H7 (cell line): ENCODE measurements around the gene ZNF236. TPM values are rescaled to one million over a fixed set of nuclear protein-coding genes. Genes with fewer than 3 reads are reported as not detected.
"Not testable (repeated sequence)": the region's sequence is repeated elsewhere in the genome, so short reads cannot be mapped to it uniquely, and the experiment has no call there.

ENCODE experiments used
- DNase-seq: peaks from one replicate; pipeline ENCODE4 v3.0.0; 2012
- H3K27me3 ChIP-seq: 2 replicates; pipeline ENCODE4 v1.6.0; 2011; ENCODE audit warnings: mild to moderate bottlenecking, low read length; ENCODE audit not compliant: control insufficient read depth, insufficient read depth
- H3K36me3 ChIP-seq: replicated peaks from 2 replicates; pipeline ENCODE4 v1.5.1; 2011; ENCODE audit warnings: low read length; ENCODE audit not compliant: control insufficient read depth, insufficient read depth
- H3K4me3 ChIP-seq: 2 replicates; pipeline ENCODE4 v1.5.1; 2011; ENCODE audit warnings: low read depth, mild to moderate bottlenecking, control low read depth, low read length, moderate library complexity; ENCODE audit not compliant: insufficient read depth
- total RNA-seq: library from RNA; depleted of rRNA; stranded (reverse); fragments of >200 nt; shearing (Covaris generic); gene quantifications from 2 replicates; pipeline ENCODE4 v1.2.3, GENCODE V29; 2014; rRNA removed

Gene ZNF236
- total RNA-seq: 9.1 and 12.0 TPM in 2 replicates

DNA sequence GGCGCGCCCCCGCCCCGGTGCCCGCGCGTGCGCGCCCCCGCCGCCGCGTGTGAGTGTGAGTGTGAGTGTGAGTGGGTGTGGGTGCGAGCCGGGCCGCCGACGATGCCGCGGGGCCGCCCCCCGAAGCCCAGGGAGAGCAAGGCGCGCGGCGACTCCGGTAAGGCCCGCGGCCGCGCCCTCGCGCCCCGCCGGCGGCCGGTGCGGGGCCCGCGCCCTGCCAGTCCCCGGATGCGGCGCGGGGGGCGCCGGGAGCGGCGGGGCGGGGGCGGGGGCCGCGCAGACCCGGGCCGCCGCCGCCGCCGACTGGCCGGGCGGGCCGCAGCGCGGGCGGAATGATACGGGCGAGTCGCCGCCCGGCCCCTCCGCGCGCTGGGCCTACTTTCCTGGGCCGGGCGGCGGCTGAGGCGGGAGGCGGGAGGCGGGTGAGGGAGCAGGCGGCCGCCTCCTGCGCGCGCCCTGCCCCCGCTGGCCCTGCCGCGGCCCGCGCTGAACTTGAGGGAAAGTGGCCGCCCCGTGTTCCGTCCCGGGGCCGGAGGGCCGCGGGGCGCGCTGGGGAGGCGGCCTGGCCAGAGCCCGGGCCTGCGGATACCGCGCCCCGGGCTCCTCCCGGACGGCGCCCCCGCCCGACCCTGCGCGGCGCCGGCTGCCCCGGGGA is at the start of gene ZNF236:
Gene ZNF236 (plus strand): TSS at position 52 of the 655 bp plus-strand sequence. CDS start 51 bp downstream, at position 103.
- H3K4me3 ChIP-seq: peak within 1 kb of the TSS; percentile 96

DNA sequence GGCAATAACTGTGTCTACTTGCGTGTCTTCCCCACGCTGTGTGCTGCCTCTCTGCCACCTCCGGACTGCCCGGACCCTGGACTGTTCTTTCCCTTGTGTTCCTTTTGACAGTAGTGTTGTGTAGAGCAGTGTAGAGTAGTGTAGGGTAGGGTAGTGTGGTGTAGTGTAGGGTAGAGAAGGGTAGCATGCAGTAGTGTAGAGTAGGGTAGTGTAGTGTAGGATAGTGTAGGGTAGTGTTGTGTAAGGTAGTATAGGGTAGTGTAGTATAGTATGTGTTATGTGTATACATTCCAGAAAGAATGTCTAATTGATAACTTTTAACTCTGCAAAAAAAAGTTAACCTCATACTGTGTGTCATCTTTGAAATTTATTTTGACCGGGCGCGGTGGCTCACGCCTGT is 49.7 kb upstream of the ZNF236 start:
- no peaks in the 10 kb centered on the region for H3K36me3 ChIP-seq
- H3K27me3 ChIP-seq: no peaks in the 10 kb centered on the region
- no peak for DNase-seq
- no peak overlapping the region for H3K4me3 ChIP-seq

More for the DNA sequence above, at the start of gene ZNF236:
- Histone ChIP-seq H3K36me3 (no peaks in the 10 kb centered on the region), H3K27me3 (no peaks in the 10 kb centered on the region)
- DNase-seq: peak; percentile 97

DNA sequence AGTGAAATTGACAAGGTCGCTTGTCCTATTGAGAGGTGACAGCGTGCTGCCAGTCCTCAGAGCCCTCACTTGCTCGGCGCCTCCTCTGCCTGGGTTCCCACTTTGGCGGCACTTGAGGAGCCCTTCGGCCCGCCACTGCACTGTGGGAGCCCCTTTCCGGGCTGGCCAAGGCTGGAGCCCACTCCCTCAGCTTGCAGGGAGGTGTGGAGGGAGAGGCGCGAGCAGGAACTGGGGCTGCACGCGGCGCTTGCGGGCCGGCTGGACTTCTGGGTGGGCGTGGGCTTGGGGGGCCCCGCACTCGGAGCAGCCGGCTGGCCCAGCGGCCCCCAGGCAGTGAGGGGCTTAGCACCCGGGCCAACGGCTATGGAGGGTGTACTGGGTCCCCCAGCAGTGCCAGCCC is 45.3 kb upstream of the ZNF236 start:
- H3K4me3 ChIP-seq, H3K36me3 ChIP-seq, H3K27me3 ChIP-seq, DNase-seq: not testable (repeated sequence)

DNA sequence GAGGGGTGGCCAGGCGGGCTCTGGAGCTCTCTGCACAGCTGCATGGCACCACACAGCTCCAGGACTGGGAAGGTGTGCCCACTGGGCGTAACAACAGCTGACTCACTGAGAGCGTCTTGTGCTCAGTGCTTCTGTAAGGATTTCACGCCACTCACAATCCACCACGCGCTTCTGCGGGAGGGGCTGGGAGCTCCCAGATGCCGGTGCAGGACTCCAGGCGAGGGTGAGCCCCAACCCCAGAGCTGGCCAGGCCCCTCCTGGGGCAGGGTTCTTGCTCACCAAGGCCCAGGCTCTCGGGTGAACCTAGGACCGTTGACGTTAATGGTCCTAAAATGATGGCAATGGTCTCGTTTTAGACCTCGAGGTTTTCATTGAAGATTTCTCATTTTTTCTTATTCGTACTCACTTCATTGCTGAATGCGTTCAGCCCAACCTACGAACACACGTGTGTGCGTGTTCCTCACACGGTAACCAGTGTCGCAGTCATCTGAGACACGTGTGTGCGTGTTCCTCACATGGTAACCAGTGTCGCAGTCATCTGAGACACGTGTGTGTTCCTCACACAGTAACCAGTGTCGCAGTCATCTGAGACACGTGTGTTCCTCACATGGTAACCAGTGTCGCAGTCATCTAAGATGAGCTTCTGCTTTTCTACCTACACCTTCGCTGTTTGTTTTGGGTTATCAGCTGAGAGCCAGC is 38.4 kb upstream of the ZNF236 start:
- H3K4me3 ChIP-seq: no peak overlapping the region
- no peaks in the 10 kb centered on the region for H3K27me3 ChIP-seq
- DNase-seq: no peak

DNA sequence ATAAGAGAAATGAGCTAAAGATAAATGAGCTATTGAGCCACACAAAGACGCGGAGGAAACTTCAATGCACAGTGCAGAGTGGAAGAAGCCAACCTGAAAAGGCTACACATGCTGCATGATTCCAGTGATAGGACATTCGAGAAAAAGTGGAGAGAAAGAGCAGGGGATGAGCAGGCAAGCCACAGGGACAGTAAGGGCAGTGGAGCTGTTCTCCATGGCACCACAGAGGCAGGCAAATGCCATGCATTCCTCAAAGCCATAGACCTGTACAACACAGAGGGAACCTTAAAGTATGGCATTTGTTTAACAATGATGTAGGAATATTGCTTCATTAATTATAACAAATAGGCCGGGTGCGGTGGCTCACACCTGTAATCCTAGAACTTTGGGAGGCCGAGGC is 36.5 kb upstream of the ZNF236 start:
- DNase-seq: no peak
- Histone ChIP-seq H3K27me3 (no peaks in the 10 kb centered on the region), H3K36me3 (no peaks in the 10 kb centered on the region), H3K4me3 (no peak overlapping the region)

More for the DNA sequence above, 38.4 kb upstream of the ZNF236 start:
- H3K36me3 ChIP-seq: no peaks in the 10 kb centered on the region

DNA sequence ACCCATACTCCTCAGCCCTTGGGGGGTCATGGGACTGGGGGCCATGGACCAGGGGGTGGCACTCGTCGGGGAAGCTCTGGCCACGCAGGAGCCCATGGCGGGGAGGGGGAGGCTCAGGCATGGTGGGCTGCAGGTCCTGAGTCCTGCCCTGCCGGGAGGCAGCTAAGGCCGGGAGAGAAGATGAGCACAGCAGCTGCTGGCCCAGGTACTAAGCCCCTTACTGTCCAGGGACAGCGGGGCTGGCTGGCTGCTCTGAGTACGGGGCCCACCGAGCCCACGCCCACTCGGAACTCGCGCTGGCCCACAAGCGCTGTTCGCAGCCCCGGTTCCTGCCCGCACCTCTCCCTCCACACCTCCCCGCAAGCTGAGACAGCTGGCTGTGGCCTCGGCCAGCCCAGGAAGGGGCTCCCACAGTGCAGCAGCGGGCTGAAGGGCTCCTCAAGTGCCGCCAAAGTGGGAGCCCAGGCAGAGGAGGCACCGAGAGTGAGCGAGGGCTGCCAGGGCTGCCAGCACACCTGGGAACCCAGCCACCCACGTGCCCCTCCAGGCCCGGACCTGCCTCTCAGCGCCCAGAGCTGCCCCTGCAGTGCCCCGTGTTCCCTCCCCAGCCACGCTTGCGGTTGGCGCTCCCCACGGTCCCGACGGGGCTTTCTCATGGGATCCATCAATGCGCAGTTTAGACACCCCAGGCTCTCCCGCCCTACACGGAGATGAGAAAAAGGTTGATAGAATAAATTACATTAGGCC is 33.6 kb upstream of the ZNF236 start:
- no peaks in the 10 kb centered on the region for H3K36me3 ChIP-seq
- no peak overlapping the region for H3K4me3 ChIP-seq
- DNase-seq: no peak
- H3K27me3 ChIP-seq: no peaks in the 10 kb centered on the region

DNA sequence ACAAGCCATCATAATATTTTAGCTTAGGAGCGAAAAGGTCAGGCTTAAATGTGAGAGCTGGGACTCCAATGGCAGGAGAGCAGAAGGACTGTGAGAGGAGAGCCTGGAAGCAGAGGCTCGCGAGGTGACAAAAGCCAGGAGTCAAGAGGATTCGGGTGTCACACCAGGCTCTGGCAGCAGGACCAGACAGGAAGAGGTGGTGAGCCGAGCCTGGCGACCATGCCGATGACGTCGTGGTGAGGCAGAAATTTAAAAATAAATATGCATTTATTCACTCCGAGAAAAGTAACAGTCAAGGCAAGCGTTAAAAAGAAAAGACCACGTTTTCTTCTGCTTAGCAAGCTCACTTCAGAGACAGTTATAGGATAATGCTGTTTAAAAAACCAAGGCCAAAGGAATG is 31.3 kb upstream of the ZNF236 start:
- no peaks in the 10 kb centered on the region for H3K27me3 ChIP-seq
- no peak for DNase-seq
- no peak overlapping the region for H3K4me3 ChIP-seq
- no peaks in the 10 kb centered on the region for H3K36me3 ChIP-seq

DNA sequence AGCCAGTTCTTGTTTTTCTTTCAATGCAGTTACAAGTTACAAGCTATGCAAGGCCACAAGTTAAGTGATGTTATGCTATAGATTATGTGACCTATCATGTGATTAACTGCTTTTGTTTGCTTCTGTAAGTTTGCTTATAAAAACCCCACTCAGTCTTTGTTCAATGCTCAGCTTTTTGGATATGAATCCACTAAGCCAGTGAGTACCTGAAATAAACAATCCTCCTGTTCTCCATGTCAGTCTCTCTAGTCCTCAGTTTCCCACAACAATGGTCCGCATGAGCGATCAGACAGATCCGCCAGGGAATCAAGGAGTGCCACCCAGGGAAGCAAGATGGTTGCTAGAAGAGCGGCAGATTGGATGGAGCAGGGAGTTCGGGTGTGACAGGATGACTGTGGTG is 30.7 kb upstream of the ZNF236 start:
- Histone ChIP-seq H3K27me3 (no peaks in the 10 kb centered on the region), H3K4me3 (no peak overlapping the region), H3K36me3 (no peaks in the 10 kb centered on the region)
- DNase-seq: no peak

DNA sequence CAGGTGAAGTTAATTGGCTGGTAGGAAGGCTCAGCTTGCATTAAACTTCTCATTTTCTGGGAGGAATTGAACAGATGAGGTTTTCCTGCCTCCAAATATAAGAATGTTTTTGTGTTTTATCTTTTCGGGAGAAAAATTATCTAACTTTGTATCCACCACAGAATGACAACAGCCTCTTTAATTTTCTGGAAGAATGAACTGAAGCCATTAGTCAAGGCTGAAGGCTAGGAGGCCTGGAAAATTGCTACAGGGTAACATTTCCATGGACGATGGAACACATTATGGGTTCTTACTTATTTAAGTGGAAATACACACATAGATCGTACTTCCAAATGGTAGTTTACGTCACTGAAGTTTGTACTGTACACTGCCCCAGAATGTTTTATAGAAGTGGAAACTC is 28.0 kb upstream of the ZNF236 start:
- no peak for DNase-seq
- no peaks in the 10 kb centered on the region for H3K27me3 ChIP-seq
- H3K36me3 ChIP-seq: no peaks in the 10 kb centered on the region
- H3K4me3 ChIP-seq: no peak overlapping the region

DNA sequence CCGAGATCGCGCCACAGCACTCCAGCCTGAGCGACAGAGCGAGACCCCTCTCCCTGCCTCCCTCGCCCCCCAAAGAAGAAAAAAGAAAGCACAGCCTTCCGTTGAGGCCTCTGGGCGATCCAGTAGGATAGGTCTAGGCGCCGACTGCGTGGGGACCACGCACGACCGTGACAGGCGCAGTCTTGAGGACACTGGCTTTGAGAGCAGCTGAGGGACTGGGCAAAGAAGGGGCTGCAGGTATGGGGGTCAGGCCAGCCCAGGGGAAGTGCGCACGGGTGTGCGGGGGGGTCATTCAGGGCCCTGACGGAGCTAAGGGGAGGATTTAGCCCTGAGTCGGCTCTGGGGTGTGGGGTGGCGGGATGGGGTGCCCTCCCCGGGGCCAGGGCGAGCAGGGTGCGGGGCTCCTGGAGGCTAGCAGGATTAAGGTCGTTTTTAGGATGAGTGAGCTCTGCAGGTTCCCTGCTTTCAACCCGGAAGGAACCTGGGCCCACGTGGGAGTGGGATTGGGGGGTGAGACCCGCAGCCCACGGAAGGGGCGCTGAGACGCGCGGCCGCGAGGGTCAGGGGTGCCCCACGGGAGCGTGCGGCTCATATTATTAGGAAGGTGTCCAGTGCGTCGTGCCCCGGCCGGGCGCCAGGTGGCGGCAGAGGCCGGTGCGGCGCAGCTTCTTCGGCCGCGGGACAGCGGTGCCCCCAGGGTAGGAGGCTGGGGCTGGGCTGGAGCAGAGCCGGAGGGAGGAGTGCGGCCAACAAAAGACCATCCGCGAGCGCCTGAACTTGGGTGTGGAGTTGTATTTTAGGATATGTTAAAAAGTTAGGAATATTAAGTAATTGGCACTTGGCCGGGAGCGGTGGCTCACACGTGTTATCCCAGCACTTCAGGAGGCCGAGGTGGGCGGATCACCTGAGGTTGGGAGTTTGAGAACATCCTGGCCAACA is 20.5 kb upstream of the ZNF236 start:
- no peaks in the 10 kb centered on the region for H3K36me3 ChIP-seq
- peaks cover 2% of the 10 kb centered on the region; the same call in 1 of the 2 replicates for H3K27me3 ChIP-seq
- peak overlapping the region; percentile 47 for H3K4me3 ChIP-seq
- peak; percentile 95 for DNase-seq

DNA sequence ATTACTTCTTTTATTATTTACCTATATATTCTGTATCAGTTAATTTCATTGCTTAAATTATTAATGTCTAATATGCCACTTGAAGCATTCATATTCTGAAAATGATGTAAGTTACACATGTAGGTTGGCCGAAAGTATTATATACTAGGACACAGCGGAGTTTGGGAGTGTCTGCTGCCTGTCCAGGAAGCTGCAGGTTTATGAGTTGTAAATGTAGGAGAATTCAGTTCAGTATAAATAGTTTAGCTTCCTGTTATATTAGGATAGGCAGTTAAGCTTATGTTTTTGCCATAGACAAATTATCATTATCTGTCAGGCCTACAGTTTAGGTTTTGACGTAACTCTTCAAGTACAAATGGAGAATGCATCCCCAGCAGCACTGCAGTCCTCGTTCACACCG is 18.9 kb upstream of the ZNF236 start:
- Histone ChIP-seq H3K4me3 (no peak overlapping the region), H3K36me3 (no peaks in the 10 kb centered on the region), H3K27me3 (peaks cover 2% of the 10 kb centered on the region; the same call in 1 of the 2 replicates)
- DNase-seq: no peak

DNA sequence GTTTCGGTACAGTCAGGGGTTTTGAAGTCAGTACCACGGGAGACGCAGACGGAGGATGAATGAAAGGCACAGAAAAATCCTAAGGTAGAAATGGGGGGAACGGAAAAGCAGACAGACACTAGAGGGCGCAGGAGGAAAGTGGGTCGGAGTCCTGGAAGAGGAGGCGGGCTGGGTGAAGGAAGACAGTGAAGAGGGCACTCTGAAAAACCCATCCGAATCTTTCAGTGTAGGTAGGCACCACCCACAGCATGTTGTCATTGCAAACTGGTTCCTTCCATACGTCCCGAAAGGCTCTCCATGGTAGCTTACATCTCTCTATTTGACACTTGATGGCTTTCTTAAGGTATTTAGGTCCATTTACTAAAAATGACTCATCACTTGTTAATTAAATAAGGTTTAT is 18.5 kb upstream of the ZNF236 start:
- no peaks in the 10 kb centered on the region for H3K36me3 ChIP-seq
- DNase-seq: peak; percentile 87
- no peak overlapping the region for H3K4me3 ChIP-seq
- H3K27me3 ChIP-seq: peaks cover 2% of the 10 kb centered on the region; the same call in 1 of the 2 replicates

DNA sequence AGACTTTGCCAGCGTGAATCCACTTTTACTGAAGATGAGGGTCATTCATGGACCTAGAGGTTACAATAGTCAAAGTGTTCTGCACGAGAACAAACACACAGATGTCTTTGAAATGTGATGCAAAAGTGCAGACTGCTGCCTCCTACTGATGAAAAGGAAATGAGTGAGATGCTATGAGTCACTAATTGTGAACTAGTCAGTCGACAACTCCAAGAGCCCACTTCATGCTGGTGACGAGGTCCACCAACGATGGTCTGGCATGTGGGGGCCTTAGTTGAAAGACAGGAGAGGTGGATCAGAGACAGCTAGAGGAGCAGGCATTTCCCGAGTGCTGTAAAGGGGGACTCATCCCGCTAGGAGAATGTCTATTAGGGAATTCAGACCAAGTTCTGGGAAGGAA is 17.1 kb upstream of the ZNF236 start:
- Histone ChIP-seq H3K4me3 (no peak overlapping the region), H3K27me3 (peaks cover 2% of the 10 kb centered on the region; the same call in 1 of the 2 replicates), H3K36me3 (no peaks in the 10 kb centered on the region)
- peak; percentile 36 for DNase-seq

DNA sequence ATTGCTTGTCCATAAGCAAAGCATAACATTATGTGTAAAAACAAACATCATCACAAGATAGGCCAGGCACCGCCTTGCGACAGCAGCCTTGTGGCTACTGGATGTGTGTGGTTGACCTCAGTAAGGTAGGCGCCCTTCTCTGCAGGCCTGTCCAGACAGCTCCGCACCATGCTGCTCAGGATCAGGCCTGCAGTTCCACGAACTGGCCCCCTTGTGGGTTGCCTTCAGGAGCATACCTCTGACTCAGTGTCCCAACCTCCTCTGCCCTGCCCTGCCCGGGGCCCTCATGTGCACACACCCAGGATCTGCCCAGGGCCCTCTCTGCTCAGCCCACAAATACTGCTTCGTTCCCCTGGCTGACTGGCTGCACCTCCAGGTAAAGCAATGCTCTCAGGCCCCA is 16.1 kb upstream of the ZNF236 start:
- Histone ChIP-seq H3K4me3 (no peak overlapping the region), H3K36me3 (no peaks in the 10 kb centered on the region), H3K27me3 (peaks cover 2% of the 10 kb centered on the region; the same call in 1 of the 2 replicates)
- no peak for DNase-seq
